Heart left ventricle (tissue), 13 donors: ENCODE data around the gene CTNNA1.

Experiments
- CTCF ChIP-seq, 12 donors: fragments of 200-600 bp; sonication (generic) in 4 of 12; IDR thresholded peaks; one replicate each; pipeline versions ENCODE4 v1.5.0 to v1.8.0; 2018 to 2022; ENCODE audit warnings: antibody characterized with exemption in 12 of 12, mild to moderate bottlenecking in 5 of 12
- POLR2A ChIP-seq, 2 donors: fragments of 450-650 bp; IDR thresholded peaks; one replicate each; pipeline ENCODE4 v1.6.1; 2017; ENCODE audit warnings: antibody characterized with exemption in 2 of 2, mild to moderate bottlenecking in 2 of 2, moderate library complexity in 2 of 2
- donor health status: ischemic (EF 13 %, LVEDD 7.1; RV severe dilation, severe dysfunction).
- donor health status: DM: no; HTN: yes; CAD: no.
- donor health status: DM: no; HTN: no; CAD: no.
- donor health status: ischemic (EF 25% LVEDD 6.9; RV normal size, moderate dysfunction).
- donor health status: ischemic (EF 25% LVEDD 5.7; RV mildly dilated, moderate dysfunction).
- donor health status: ischemic (EF 35%, LVEDD 5.7; RV mildly dilated, moderate dysfunction).
- donor health status: nonischemic (EF 11% LVEDD 7.7; RV severe dilation, severe dysfunction).
- donor health status: DM: yes; HTN: yes; CAD: no.
- donor health status: PGD.
- donor health status: ischemic (EF 29% LVEDD 5.4; RV normal size, mild dysfunction).
- donor health status: nonischemic (EF 23%, LVEDD 6.1; RV moderate dilation, normal function).

- no peak for TF ChIP-seq CTCF (IDR thresholded peaks at IDR 0.05)
- no peak for TF ChIP-seq POLR2A (IDR thresholded peaks at IDR 0.05)
These were observed 19.7 kb upstream of the CTNNA1 start for GRCh38 chr5:138733509-138733908.
